ENCODE results near the gene CCNH.

CCNH gene

GRCh38 chr5:87354496-87354895 is 58.2 kb downstream of the CCNH start:
- DNase-seq: no peak

GRCh38 chr5:87347841-87348240 is 64.9 kb downstream of the CCNH start:
- DNase-seq: no peak

- DNase-seq: no peak
Measured at GRCh38 chr5:87347272-87347671, 65.5 kb downstream of the CCNH start.
